ENCODE results near the gene OR2M3.

GRCh38 chr1:248187363-248187762 is 9.7 kb upstream of the OR2M3 start:
- no peak for TF ChIP-seq CTCF (IDR thresholded peaks at IDR 0.05 in 2 of 3, conservative IDR thresholded peaks at IDR 0.05 in 1 of 3; ENCODE audit: borderline replicate concordance in 1 of 3, insufficient read depth in 1 of 3, low read depth in 2 of 3, low read length in 2 of 3)
- TF ChIP-seq EZH2 (IDR thresholded peaks at IDR 0.05) = no peak
- no peak for TF ChIP-seq EZH2phosphoT487 (IDR thresholded peaks at IDR 0.05; ENCODE audit: borderline replicate concordance)
- no peak for TF ChIP-seq TCF7L2 (IDR thresholded peaks at IDR 0.05; ENCODE audit: borderline replicate concordance, extremely low read depth, insufficient read depth, insufficient read length)
- no peak for TF ChIP-seq POLR2AphosphoS5 (IDR thresholded peaks at IDR 0.05; ENCODE audit: low read depth, low read length)
- no peak for TF ChIP-seq ZNF274 (IDR thresholded peaks at IDR 0.05; ENCODE audit: low read depth, low read length)
- TF ChIP-seq SIN3A (IDR thresholded peaks at IDR 0.05; ENCODE audit: low read depth) = no peak
- no peak for TF ChIP-seq MAX (IDR thresholded peaks at IDR 0.05)

Data from HCT116 (cell line).